GM11168 (cell line): ENCODE measurements around the gene PPP6R3.
"Not testable (repeated sequence)": the region's sequence is repeated elsewhere in the genome, so short reads cannot be mapped to it uniquely, and the experiment has no call there.

Experiments
- in situ Hi-C: fragments of 300-500 bp; cut with MboI; formaldehyde crosslinking; loops from one replicate; pipeline ENCODE4 v1.12.0; 2022; ENCODE audit warnings: low sequenced_read_pairs; ENCODE audit not compliant: unreplicated experiment

Gene PPP6R3

GRCh38 chr11:68634606-68635005 lies 174.1 kb downstream of the PPP6R3 start:
- in situ Hi-C loops = not testable (repeated sequence)

GRCh38 chr11:68635172-68635571 lies 174.6 kb downstream of the PPP6R3 start:
- in situ Hi-C loops = not testable (repeated sequence)

GRCh38 chr11:68635883-68636282 lies 175.3 kb downstream of the PPP6R3 start:
- in situ Hi-C loops = not testable (repeated sequence)

GRCh38 chr11:68639322-68639721 lies 178.8 kb downstream of the PPP6R3 start:
- in situ Hi-C loops = not testable (repeated sequence)

- in situ Hi-C loops = no loop called here
Observed at GRCh38 chr11:68641880-68642279, 181.3 kb downstream of the PPP6R3 start.

- in situ Hi-C loops = no loop called here
Observed at GRCh38 chr11:68643585-68643984, 183.0 kb downstream of the PPP6R3 start.

GRCh38 chr11:68646832-68647231 lies 186.3 kb downstream of the PPP6R3 start:
- in situ Hi-C loops = no loop called here

GRCh38 chr11:68649851-68650555 lies 189.5 kb downstream of the PPP6R3 start:
- in situ Hi-C loops = no loop called here

GRCh38 chr11:68650801-68651200 lies 190.2 kb downstream of the PPP6R3 start:
- in situ Hi-C loops = no loop called here

- in situ Hi-C loops = no loop called here
Observed at GRCh38 chr11:68651208-68651984, 190.8 kb downstream of the PPP6R3 start.

- in situ Hi-C loops = no loop called here
Observed at GRCh38 chr11:68651985-68652682, 191.6 kb downstream of the PPP6R3 start.

- in situ Hi-C loops = no loop called here
Observed at GRCh38 chr11:68652683-68653156, 192.2 kb downstream of the PPP6R3 start.

GRCh38 chr11:68653486-68654430 lies 193.2 kb downstream of the PPP6R3 start:
- in situ Hi-C loops = no loop called here

- in situ Hi-C loops = no loop called here
Observed at GRCh38 chr11:68654978-68655377, 194.4 kb downstream of the PPP6R3 start.

- in situ Hi-C loops = no loop called here
Observed at GRCh38 chr11:68655406-68655805, 194.9 kb downstream of the PPP6R3 start.

- in situ Hi-C loops = no loop called here
Observed at GRCh38 chr11:68655806-68656205, 195.3 kb downstream of the PPP6R3 start.

- in situ Hi-C loops = no loop called here
Observed at GRCh38 chr11:68657021-68657780, 196.6 kb downstream of the PPP6R3 start.

GRCh38 chr11:68658097-68658496 lies 197.5 kb downstream of the PPP6R3 start:
- in situ Hi-C loops = no loop called here

GRCh38 chr11:68658661-68659060 lies 198.1 kb downstream of the PPP6R3 start:
- in situ Hi-C loops = no loop called here
